ENCODE results near the gene HS2ST1. TPM values are rescaled to one million over a fixed set of nuclear protein-coding genes. Genes with fewer than 3 reads are reported as not detected.

The HS2ST1 gene
- total RNA-seq, 4 donors from 2014 or later = 4.6 to 53.5 (median 15.5) TPM

- intact Hi-C loops (cut with DNase I; ENCODE audit: low total_unique reads) = no loop called here
- no peak overlapping the region for H3K4me3 ChIP-seq
- DNase-seq = no peak
- H3K27me3 ChIP-seq = no peaks in the 10 kb centered on the region
- H3K27ac ChIP-seq = no peak overlapping the region
- no peaks in the 10 kb centered on the region for H3K36me3 ChIP-seq
- no peaks in the 10 kb centered on the region for H3K4me1 ChIP-seq
- H3K9me3 ChIP-seq = no peaks in the 10 kb centered on the region
- TF ChIP-seq CTCF (IDR thresholded peaks at IDR 0.05) = no peak
- no peak for TF ChIP-seq POLR2A (IDR thresholded peaks at IDR 0.05)
Measured at GRCh38 chr1:86997538-86997937, 83.1 kb downstream of the HS2ST1 start.

GRCh38 chr1:86998280-86998679, 83.8 kb downstream of the HS2ST1 start:
- TF ChIP-seq POLR2A (IDR thresholded peaks at IDR 0.05) = no peak
- no peak for TF ChIP-seq CTCF (IDR thresholded peaks at IDR 0.05)
- no peak for DNase-seq
- intact Hi-C loops (cut with DNase I; ENCODE audit: low total_unique reads) = no loop called here
- Histone ChIP-seq H3K4me3 (no peak overlapping the region), H3K36me3 (no peaks in the 10 kb centered on the region), H3K9me3 (no peaks in the 10 kb centered on the region), H3K4me1 (no peaks in the 10 kb centered on the region), H3K27ac (no peak overlapping the region), H3K27me3 (no peaks in the 10 kb centered on the region)

DNA sequence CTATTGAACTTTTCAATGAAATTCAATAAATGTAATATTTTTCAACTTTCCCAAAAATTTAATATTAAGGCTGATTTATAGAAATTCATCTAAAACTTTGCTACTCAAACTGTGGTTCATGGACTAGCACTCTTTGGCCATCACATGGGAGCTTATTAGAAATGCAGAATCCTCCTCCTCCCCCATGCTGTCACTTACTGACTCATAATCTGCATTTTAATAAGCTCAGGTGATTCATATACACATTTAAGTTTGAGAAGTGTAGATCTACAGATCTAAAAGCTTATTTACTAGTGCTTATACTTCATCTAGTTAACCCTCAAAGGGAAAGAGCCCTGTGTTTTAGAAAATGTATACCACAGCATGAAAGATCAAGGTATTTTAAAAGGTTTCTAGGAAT, 84.3 kb downstream of the HS2ST1 start:
- Histone ChIP-seq H3K4me3 (no peak overlapping the region), H3K9me3 (no peaks in the 10 kb centered on the region), H3K36me3 (no peaks in the 10 kb centered on the region), H3K27ac (no peak overlapping the region), H3K4me1 (no peaks in the 10 kb centered on the region), H3K27me3 (no peaks in the 10 kb centered on the region)
- no peak for DNase-seq
- TF ChIP-seq POLR2A (IDR thresholded peaks at IDR 0.05) = no peak
- no peak for TF ChIP-seq CTCF (IDR thresholded peaks at IDR 0.05)
- intact Hi-C loops (cut with DNase I; ENCODE audit: low total_unique reads) = no loop called here

GRCh38 chr1:87000460-87000859, 86.0 kb downstream of the HS2ST1 start:
- DNase-seq = no peak
- no peak overlapping the region for H3K4me3 ChIP-seq
- H3K4me1 ChIP-seq = no peaks in the 10 kb centered on the region
- H3K36me3 ChIP-seq = no peaks in the 10 kb centered on the region
- H3K27ac ChIP-seq = no peak overlapping the region
- intact Hi-C loops (cut with DNase I; ENCODE audit: low total_unique reads) = no loop called here
- no peaks in the 10 kb centered on the region for H3K27me3 ChIP-seq
- no peak for TF ChIP-seq POLR2A (IDR thresholded peaks at IDR 0.05)
- TF ChIP-seq CTCF (IDR thresholded peaks at IDR 0.05) = no peak
- H3K9me3 ChIP-seq = no peaks in the 10 kb centered on the region

DNA sequence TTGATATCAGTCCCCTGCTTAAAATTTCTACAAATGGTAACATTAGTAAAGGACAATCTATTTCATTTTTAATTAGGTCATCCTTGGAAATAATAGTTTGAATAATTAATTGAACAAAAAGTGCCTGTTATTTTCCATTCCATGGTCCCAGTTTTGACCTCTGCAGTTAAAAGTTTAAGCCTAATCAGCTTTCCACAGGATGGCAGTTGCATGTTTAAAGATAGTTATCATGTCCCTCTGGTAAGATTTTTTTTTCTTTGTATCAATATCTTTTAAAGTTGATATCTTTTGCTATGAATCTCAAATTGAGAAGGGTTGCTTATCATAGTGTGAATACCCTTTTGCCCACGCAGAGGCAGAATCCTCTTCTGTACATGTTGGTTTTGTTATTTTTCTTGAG, 90.4 kb downstream of the HS2ST1 start:
- Histone ChIP-seq H3K27me3 (no peaks in the 10 kb centered on the region), H3K9me3 (no peaks in the 10 kb centered on the region), H3K4me3 (no peak overlapping the region), H3K27ac (no peak overlapping the region), H3K4me1 (no peaks in the 10 kb centered on the region), H3K36me3 (no peaks in the 10 kb centered on the region)
- TF ChIP-seq POLR2A (IDR thresholded peaks at IDR 0.05) = no peak
- no peak for TF ChIP-seq CTCF (IDR thresholded peaks at IDR 0.05)
- intact Hi-C loops (cut with DNase I; ENCODE audit: low total_unique reads) = no loop called here
- DNase-seq = no peak

Measured in uterus (tissue), 4 donors.